ENCODE data around the gene SEC14L2. TPM values are rescaled to one million over a fixed set of nuclear protein-coding genes. Genes with fewer than 3 reads are reported as not detected.
"Not testable (repeated sequence)": the region's sequence is repeated elsewhere in the genome, so short reads cannot be mapped to it uniquely, and the experiment has no call there.

The SEC14L2 gene
- total RNA-seq, 1 experiment from 2014 or later = 33.5 TPM

DNA sequence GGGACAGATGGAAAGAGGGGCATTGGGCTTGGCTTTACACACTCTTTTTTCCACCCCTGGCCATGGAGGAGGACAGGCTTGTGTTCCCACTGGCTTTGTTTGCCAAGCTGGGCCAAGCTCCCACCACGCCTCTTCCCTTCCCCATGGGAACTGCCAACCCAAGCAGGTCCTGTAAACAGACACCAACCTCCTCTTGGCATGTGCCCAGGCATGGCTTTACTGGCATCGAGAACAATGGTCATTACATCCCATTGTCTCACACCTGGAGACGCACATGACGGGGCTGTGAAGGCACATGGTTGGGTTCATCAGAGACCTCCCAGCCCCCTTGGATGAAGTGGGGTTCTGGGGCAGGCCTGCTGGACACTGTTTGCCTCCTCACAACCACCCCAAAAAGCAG, 63.3 kb downstream of the SEC14L2 start:
- CTCF ChIA-PET = no interaction called here

DNA sequence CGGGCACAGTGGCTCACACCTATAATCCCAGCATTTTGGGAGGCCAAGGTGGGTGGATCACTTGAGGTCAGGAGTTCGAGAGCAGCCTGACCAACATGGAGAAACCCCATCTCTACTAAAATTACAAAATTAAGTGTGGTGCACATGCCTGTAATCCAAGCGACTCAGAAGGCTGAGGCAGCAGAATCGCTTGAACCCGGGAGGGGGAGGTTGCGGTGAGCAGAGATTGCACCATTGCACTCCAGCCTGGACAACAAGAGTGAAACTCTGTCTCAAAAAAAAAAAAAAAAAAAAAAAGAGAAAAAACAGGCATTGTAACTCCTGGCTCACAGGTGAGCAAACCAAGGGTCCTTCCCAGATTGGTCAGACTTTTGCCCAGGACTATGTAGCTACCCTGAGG, 63.7 kb downstream of the SEC14L2 start:
- H3K27me3 ChIP-seq (ENCODE audit: insufficient read depth, low read length); H3K4me1 ChIP-seq (ENCODE audit: control insufficient read depth in 1 of 2, insufficient read depth in 2 of 2, low read length in 2 of 2); H4K20me1 ChIP-seq (ENCODE audit: insufficient read depth); H3K4me2 ChIP-seq (ENCODE audit: low read length); POLR2A ChIA-PET; H3K9ac ChIP-seq (ENCODE audit: low read length); intact Hi-C loops (cut with micrococcal nuclease); H3K27ac ChIP-seq (ENCODE audit: low read depth, low read length); RAD21 ChIA-PET (ENCODE audit: low non-redundant PET in 1 of 2, low total read pairs in 2 of 2, uncharacterized antibody in 2 of 2, unreplicated experiment in 2 of 2); H3K36me3 ChIP-seq (ENCODE audit: control insufficient read depth in 1 of 2, insufficient read depth in 2 of 2, low read length in 2 of 2); H3K9me3 ChIP-seq (ENCODE audit: control insufficient read depth in 1 of 2, insufficient read depth in 1 of 2, low read depth in 1 of 2, low read length in 2 of 2); ATAC-seq; H3K4me3 ChIP-seq (replicated peaks in 1 of 2; ENCODE audit: low read depth in 1 of 2, low read length in 2 of 2); H3K9me2 ChIP-seq (ENCODE audit: insufficient read depth); CTCF ChIA-PET; DNase-seq (ENCODE audit: low read depth, low spot score); H2AFZ ChIP-seq (ENCODE audit: low read depth, low read length, poor library complexity, severe bottlenecking); BruUV-seq (replicated peaks); H3K79me2 ChIP-seq (ENCODE audit: insufficient read depth, low read length): not testable (repeated sequence)

More for the DNA sequence above, 63.3 kb downstream of the SEC14L2 start:
- ATAC-seq = no peak
- DNase-seq (ENCODE audit: low read depth, low spot score) = no peak
- BruUV-seq (replicated peaks) = no TSS peak
- no peaks in the 10 kb centered on the region for H3K79me2 ChIP-seq (ENCODE audit: insufficient read depth, low read length)
- TF ChIP-seq FOSL1 (IDR thresholded peaks at IDR 0.05; ENCODE audit: low read depth) (no peak), SRF (IDR thresholded peaks at IDR 0.05; ENCODE audit: low read depth) (no peak), ZNF274 (IDR thresholded peaks at IDR 0.05; ENCODE audit: low read depth, low read length) (no peak), EZH2phosphoT487 (IDR thresholded peaks at IDR 0.05; ENCODE audit: borderline replicate concordance) (no peak), CEBPB (IDR thresholded peaks at IDR 0.05; ENCODE audit: low read depth) (no peak), ATF3 (IDR thresholded peaks at IDR 0.05) (no peak), ZFX (IDR thresholded peaks at IDR 0.05) (no peak), EZH2 (IDR thresholded peaks at IDR 0.05) (no peak), POLR2AphosphoS5 (IDR thresholded peaks at IDR 0.05; ENCODE audit: low read depth, low read length) (no peak), POLR2A (IDR thresholded peaks at IDR 0.05; ENCODE audit: borderline replicate concordance, extremely low read depth, insufficient read depth, insufficient read length) (no peak), TCF7L2 (IDR thresholded peaks at IDR 0.05; ENCODE audit: borderline replicate concordance, extremely low read depth, insufficient read depth, insufficient read length) (no peak), CBX3 (IDR thresholded peaks at IDR 0.05; ENCODE audit: low read depth) (no peak), EGR1 (IDR thresholded peaks at IDR 0.05; ENCODE audit: low read depth) (no peak), ELF1 (IDR thresholded peaks at IDR 0.05; ENCODE audit: borderline replicate concordance, low read depth) (no peak), ZBTB33 (IDR thresholded peaks at IDR 0.05; ENCODE audit: extremely low read depth, insufficient replicate concordance, low read length) (no peak)
- TF ChIP-seq, protein P1, sequence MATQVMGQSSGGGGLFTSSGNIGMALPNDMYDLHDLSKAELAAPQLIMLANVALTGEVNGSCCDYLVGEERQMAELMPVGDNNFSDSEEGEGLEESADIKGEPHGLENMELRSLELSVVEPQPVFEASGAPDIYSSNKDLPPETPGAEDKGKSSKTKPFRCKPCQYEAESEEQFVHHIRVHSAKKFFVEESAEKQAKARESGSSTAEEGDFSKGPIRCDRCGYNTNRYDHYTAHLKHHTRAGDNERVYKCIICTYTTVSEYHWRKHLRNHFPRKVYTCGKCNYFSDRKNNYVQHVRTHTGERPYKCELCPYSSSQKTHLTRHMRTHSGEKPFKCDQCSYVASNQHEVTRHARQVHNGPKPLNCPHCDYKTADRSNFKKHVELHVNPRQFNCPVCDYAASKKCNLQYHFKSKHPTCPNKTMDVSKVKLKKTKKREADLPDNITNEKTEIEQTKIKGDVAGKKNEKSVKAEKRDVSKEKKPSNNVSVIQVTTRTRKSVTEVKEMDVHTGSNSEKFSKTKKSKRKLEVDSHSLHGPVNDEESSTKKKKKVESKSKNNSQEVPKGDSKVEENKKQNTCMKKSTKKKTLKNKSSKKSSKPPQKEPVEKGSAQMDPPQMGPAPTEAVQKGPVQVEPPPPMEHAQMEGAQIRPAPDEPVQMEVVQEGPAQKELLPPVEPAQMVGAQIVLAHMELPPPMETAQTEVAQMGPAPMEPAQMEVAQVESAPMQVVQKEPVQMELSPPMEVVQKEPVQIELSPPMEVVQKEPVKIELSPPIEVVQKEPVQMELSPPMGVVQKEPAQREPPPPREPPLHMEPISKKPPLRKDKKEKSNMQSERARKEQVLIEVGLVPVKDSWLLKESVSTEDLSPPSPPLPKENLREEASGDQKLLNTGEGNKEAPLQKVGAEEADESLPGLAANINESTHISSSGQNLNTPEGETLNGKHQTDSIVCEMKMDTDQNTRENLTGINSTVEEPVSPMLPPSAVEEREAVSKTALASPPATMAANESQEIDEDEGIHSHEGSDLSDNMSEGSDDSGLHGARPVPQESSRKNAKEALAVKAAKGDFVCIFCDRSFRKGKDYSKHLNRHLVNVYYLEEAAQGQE (IDR thresholded peaks at IDR 0.05; ENCODE audit: low read depth) = no peak
- TF ChIP-seq, protein P2, sequence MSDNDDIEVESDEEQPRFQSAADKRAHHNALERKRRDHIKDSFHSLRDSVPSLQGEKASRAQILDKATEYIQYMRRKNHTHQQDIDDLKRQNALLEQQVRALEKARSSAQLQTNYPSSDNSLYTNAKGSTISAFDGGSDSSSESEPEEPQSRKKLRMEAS (IDR thresholded peaks at IDR 0.05) = no peak
- H3K9me3 ChIP-seq (ENCODE audit: control insufficient read depth in 1 of 2, insufficient read depth in 1 of 2, low read depth in 1 of 2, low read length in 2 of 2) = no peaks in the 10 kb centered on the region
- no peak overlapping the region for H3K4me2 ChIP-seq (ENCODE audit: low read length)
- H3K4me3 ChIP-seq (replicated peaks in 1 of 2; ENCODE audit: low read depth in 1 of 2, low read length in 2 of 2) = no peak overlapping the region
- POLR2A ChIA-PET = no interaction called here
- H2AFZ ChIP-seq (ENCODE audit: low read depth, low read length, poor library complexity, severe bottlenecking) = no peak overlapping the region
- H3K27me3 ChIP-seq (ENCODE audit: insufficient read depth, low read length) = peaks cover 4% of the 10 kb centered on the region; the same call in 1 of the 2 replicates
- H3K36me3 ChIP-seq (ENCODE audit: control insufficient read depth in 1 of 2, insufficient read depth in 2 of 2, low read length in 2 of 2) = no peaks in the 10 kb centered on the region
- intact Hi-C loops (cut with micrococcal nuclease) = no loop called here
- H3K27ac ChIP-seq (ENCODE audit: low read depth, low read length) = no peak overlapping the region
- no peaks in the 10 kb centered on the region for H3K4me1 ChIP-seq (ENCODE audit: control insufficient read depth in 1 of 2, insufficient read depth in 2 of 2, low read length in 2 of 2)
- RAD21 ChIA-PET (ENCODE audit: low non-redundant PET in 1 of 2, low total read pairs in 2 of 2, uncharacterized antibody in 2 of 2, unreplicated experiment in 2 of 2) = no interaction called here
- no peak overlapping the region for H3K9ac ChIP-seq (ENCODE audit: low read length)
- no peaks in the 10 kb centered on the region for H3K9me2 ChIP-seq (ENCODE audit: insufficient read depth)
- H4K20me1 ChIP-seq (ENCODE audit: insufficient read depth) = no peaks in the 10 kb centered on the region

All from HCT116 (cell line).